Liver (tissue), 9 donors: ENCODE data around the gene ADAMTS15. TPM values are rescaled to one million over a fixed set of nuclear protein-coding genes. Genes with fewer than 3 reads are reported as not detected.
A peak's percentile ranks its signal among the peaks of the same experiment; 100 is the strongest.

Experiments used
- DNase-seq: peaks from one replicate; pipeline ENCODE4 v3.0.0-alpha.2; 2017; ENCODE audit warnings: low spot score
- H3K27ac ChIP-seq, 2 donors: one replicate each; pipeline ENCODE4 v1.7.0; 2013; ENCODE audit warnings: inconsistent platforms in 2 of 2, low read length in 2 of 2, control low read depth in 1 of 2, low read depth in 1 of 2, mild to moderate bottlenecking in 1 of 2
- H3K27me3 ChIP-seq, 4 donors: one replicate each; pipeline versions ENCODE4 v1.6.1 to v1.7.0; 2013; ENCODE audit warnings: low read length in 3 of 4, inconsistent platforms in 1 of 4, mild to moderate bottlenecking in 1 of 4, moderate library complexity in 1 of 4; ENCODE audit not compliant: control insufficient read depth in 4 of 4, insufficient read depth in 4 of 4
- H3K36me3 ChIP-seq, 4 donors: one replicate each; pipeline versions ENCODE4 v1.6.1 to v1.7.0; 2013; ENCODE audit warnings: low read length in 3 of 4, mild to moderate bottlenecking in 3 of 4, low read depth in 1 of 4, moderate library complexity in 1 of 4; ENCODE audit not compliant: control insufficient read depth in 4 of 4, insufficient read depth in 3 of 4
- H3K4me1 ChIP-seq, 4 donors: one replicate each; pipeline versions ENCODE4 v1.6.1 to v1.7.0; 2013; ENCODE audit warnings: low read length in 3 of 4, mild to moderate bottlenecking in 3 of 4, moderate library complexity in 1 of 4; ENCODE audit not compliant: control insufficient read depth in 4 of 4, insufficient read depth in 4 of 4
- H3K4me3 ChIP-seq, 3 donors: one replicate each; pipeline versions ENCODE4 v1.6.1 to v1.7.0; 2013; ENCODE audit warnings: low read length in 3 of 3, control low read depth in 1 of 3, low read depth in 1 of 3, mild to moderate bottlenecking in 1 of 3
- H3K9ac ChIP-seq, 2 donors: one replicate each; pipeline ENCODE4 v1.7.0; 2013; ENCODE audit warnings: low read length in 2 of 2, mild to moderate bottlenecking in 2 of 2, moderate library complexity in 2 of 2, control low read depth in 1 of 2, low read depth in 1 of 2
- H3K9me3 ChIP-seq, 4 donors: one replicate each; pipeline versions ENCODE4 v1.6.1 to v1.7.0; 2013; ENCODE audit warnings: low read length in 3 of 4; ENCODE audit not compliant: control insufficient read depth in 4 of 4
- ATF3 ChIP-seq: IDR thresholded peaks from 2 replicates; pipeline ENCODE4 v1.6.1; 2016; ENCODE audit warnings: antibody characterized with exemption
- CTCF ChIP-seq: fragments of 150-350 bp; IDR thresholded peaks from 2 replicates; pipeline ENCODE4 v1.5.1; 2017; ENCODE audit warnings: improper control_type of control experiment, low read depth, low read length; ENCODE audit not compliant: missing input control
- EGR1 ChIP-seq, 2 donors: IDR thresholded peaks; 2 replicates each; pipeline ENCODE4 v1.6.1; 2016 to 2018; ENCODE audit warnings: antibody characterized with exemption in 2 of 2, low read depth in 2 of 2
- FOXA1 ChIP-seq: IDR thresholded peaks from 2 replicates; pipeline ENCODE4 v1.6.1; 2016; ENCODE audit warnings: antibody characterized with exemption
- GABPA ChIP-seq, 2 donors: IDR thresholded peaks in 1 of 2; conservative IDR thresholded peaks in 1 of 2; 2 replicates each; pipeline ENCODE4 v1.6.1; 2016; ENCODE audit warnings: antibody characterized with exemption in 2 of 2, mild to moderate bottlenecking in 1 of 2, moderate library complexity in 1 of 2
- HNF4A ChIP-seq, 2 donors: conservative IDR thresholded peaks; 2 replicates each; pipeline ENCODE4 v1.6.1; 2016; ENCODE audit warnings: antibody characterized with exemption in 2 of 2, mild to moderate bottlenecking in 2 of 2
- HNF4G ChIP-seq: IDR thresholded peaks from 2 replicates; pipeline ENCODE4 v1.6.1; 2016; ENCODE audit warnings: antibody characterized with exemption
- JUND ChIP-seq, 2 donors: IDR thresholded peaks; 2 replicates each; pipeline ENCODE4 v1.6.1; 2016; ENCODE audit warnings: antibody characterized with exemption in 2 of 2
- MAX ChIP-seq: IDR thresholded peaks from 2 replicates; pipeline ENCODE4 v1.6.1; 2016; ENCODE audit warnings: antibody characterized with exemption
- NR2F2 ChIP-seq: IDR thresholded peaks from 2 replicates; pipeline ENCODE4 v1.6.1; 2016; ENCODE audit warnings: antibody characterized with exemption
- RAD21 ChIP-seq, 2 donors: IDR thresholded peaks; 2 replicates each; pipeline ENCODE4 v1.6.1; 2016; ENCODE audit warnings: antibody characterized with exemption in 2 of 2, mild to moderate bottlenecking in 2 of 2
- REST ChIP-seq: IDR thresholded peaks from 2 replicates; pipeline ENCODE4 v1.6.1; 2016; ENCODE audit warnings: antibody characterized with exemption, mild to moderate bottlenecking
- RXRA ChIP-seq, 2 donors: IDR thresholded peaks; 2 replicates each; pipeline ENCODE4 v1.6.1; 2017 to 2018; ENCODE audit warnings: antibody characterized with exemption in 2 of 2, mild to moderate bottlenecking in 1 of 2
- SP1 ChIP-seq: IDR thresholded peaks from 2 replicates; pipeline ENCODE4 v1.6.1; 2018; ENCODE audit warnings: antibody characterized with exemption, mild to moderate bottlenecking
- YY1 ChIP-seq: IDR thresholded peaks from 2 replicates; pipeline ENCODE4 v1.6.1; 2016; ENCODE audit warnings: antibody characterized with exemption, mild to moderate bottlenecking
- ZBTB33 ChIP-seq: IDR thresholded peaks from 2 replicates; pipeline ENCODE4 v1.6.1; 2016; ENCODE audit warnings: antibody characterized with exemption
- WGBS: extraction: QIAGEN DNeasy Blood & Tissue Kit; methylation state at CpG from one replicate; pipeline ENCODE4 v1.1.7; 2013; 5-methylcytosine and 5-hydroxymethylcytosine counted together
- polyA plus RNA-seq, 2 donors: library from polyadenylated mRNA; stranded (reverse) in 1 of 2; unstranded in 1 of 2; fragments of 200-250 nt in 1 of 2; fragments of >200 nt in 1 of 2; fragmentation: Nextera tagmentation in 1 of 2; extraction: Ambion mirVana in 1 of 2; gene quantifications; one replicate each; pipeline versions ENCODE4 v1.2.1 to v1.2.3, GENCODE V29; 2013 to 2015
- total RNA-seq, 2 donors: library from RNA; depleted of rRNA; stranded (reverse); fragments of >200 nt; gene quantifications; one replicate each; pipeline ENCODE4 v1.2.3, GENCODE V29; 2014
- donor health status: healthy.
- donor health status: healthy.
- donor health status: healthy.
- donor health status: healthy.
- donor health status: healthy.

ADAMTS15 gene
- total and polyA plus RNA-seq, 4 donors = 0.06 to 1.3 (median 0.77) TPM

GRCh38 chr11:130478204-130478701 lies 29.8 kb downstream of the ADAMTS15 start:
- no peak overlapping the region for H3K9ac ChIP-seq
- 41% methylated on average over 10 of the region's 10 CpGs for WGBS
- no peaks in the 10 kb centered on the region for H3K36me3 ChIP-seq
- peak; percentile 14 to 50 for TF ChIP-seq RXRA (IDR thresholded peaks at IDR 0.05)
- TF ChIP-seq JUND (IDR thresholded peaks at IDR 0.05) = peak; percentile 36 to 38
- no peak for TF ChIP-seq HNF4A (conservative IDR thresholded peaks at IDR 0.05)
- peak; percentile 98 for TF ChIP-seq NR2F2
- H3K27me3 ChIP-seq = no peaks in the 10 kb centered on the region
- no peak overlapping the region for H3K4me3 ChIP-seq
- H3K4me1 ChIP-seq = no peaks in the 10 kb centered on the region
- no peak for DNase-seq
- no peaks in the 10 kb centered on the region for H3K9me3 ChIP-seq
- H3K27ac ChIP-seq = peak overlapping the region; percentile 11 to 46

- no peaks in the 10 kb centered on the region for H3K36me3 ChIP-seq
- H3K4me3 ChIP-seq = no peak overlapping the region
- TF ChIP-seq FOXA1 (no peak), SP1 (no peak), GABPA (IDR thresholded peaks at IDR 0.05 in 1 of 2, conservative IDR thresholded peaks at IDR 0.05 in 1 of 2) (no peak), RAD21 (IDR thresholded peaks at IDR 0.05) (no peak), HNF4G (no peak), ATF3 (no peak), MAX (no peak), HNF4A (conservative IDR thresholded peaks at IDR 0.05) (no peak), JUND (IDR thresholded peaks at IDR 0.05) (no peak), RXRA (IDR thresholded peaks at IDR 0.05) (no peak), EGR1 (IDR thresholded peaks at IDR 0.05; ENCODE audit: low read depth in 2 of 2) (no peak)
- peak overlapping the region in 1 of 2 donors; percentile 11 for H3K27ac ChIP-seq
- H3K9me3 ChIP-seq = no peaks in the 10 kb centered on the region
- no peaks in the 10 kb centered on the region for H3K27me3 ChIP-seq
- DNase-seq = no peak
- WGBS = 76% methylated on average over 4 of the region's 4 CpGs
- H3K9ac ChIP-seq = no peak overlapping the region
- H3K4me1 ChIP-seq = no peaks in the 10 kb centered on the region
Observed at GRCh38 chr11:130478881-130479280, 30.4 kb downstream of the ADAMTS15 start.

- H3K4me3 ChIP-seq = no peak overlapping the region
- H3K27ac ChIP-seq = peak overlapping the region in 1 of 2 donors; percentile 43
- DNase-seq = no peak
- no peak overlapping the region for H3K9ac ChIP-seq
- no peak for TF ChIP-seq HNF4G
- TF ChIP-seq MAX = no peak
- no peak for TF ChIP-seq RXRA (IDR thresholded peaks at IDR 0.05)
- no peak for TF ChIP-seq CTCF
- no peak for TF ChIP-seq GABPA (IDR thresholded peaks at IDR 0.05 in 1 of 2, conservative IDR thresholded peaks at IDR 0.05 in 1 of 2)
- TF ChIP-seq REST = no peak
- no peak for TF ChIP-seq ZBTB33
- no peak for TF ChIP-seq YY1
- no peak for TF ChIP-seq NR2F2
- no peak for TF ChIP-seq RAD21 (IDR thresholded peaks at IDR 0.05)
- TF ChIP-seq SP1 = no peak
- TF ChIP-seq EGR1 (IDR thresholded peaks at IDR 0.05; ENCODE audit: low read depth in 2 of 2) = no peak
- no peak for TF ChIP-seq JUND (IDR thresholded peaks at IDR 0.05)
- TF ChIP-seq HNF4A (conservative IDR thresholded peaks at IDR 0.05) = no peak
- H3K4me1 ChIP-seq = no peaks in the 10 kb centered on the region
- H3K36me3 ChIP-seq = no peaks in the 10 kb centered on the region
- no peaks in the 10 kb centered on the region for H3K9me3 ChIP-seq
- 60% methylated on average over 5 of the region's 5 CpGs for WGBS
- peaks cover 0 to under 1% (median 0%) of the 10 kb centered on the region in 4 donors for H3K27me3 ChIP-seq
Observed at GRCh38 chr11:130480186-130480585, 31.7 kb downstream of the ADAMTS15 start.
